NCI-H524 (cell line): Measurements from ENCODE around the gene LYVE1.
A peak's percentile ranks its signal among the peaks of the same experiment; 100 is the strongest.
"Not testable (repeated sequence)": the region's sequence is repeated elsewhere in the genome, so short reads cannot be mapped to it uniquely, and the experiment has no call there.

ENCODE experiments used
- DNase-seq, 2 experiments: peaks; one replicate each; lab custom pipeline; 2025; lab: John Stamatoyannopoulos, UW

The LYVE1 gene, protein sequence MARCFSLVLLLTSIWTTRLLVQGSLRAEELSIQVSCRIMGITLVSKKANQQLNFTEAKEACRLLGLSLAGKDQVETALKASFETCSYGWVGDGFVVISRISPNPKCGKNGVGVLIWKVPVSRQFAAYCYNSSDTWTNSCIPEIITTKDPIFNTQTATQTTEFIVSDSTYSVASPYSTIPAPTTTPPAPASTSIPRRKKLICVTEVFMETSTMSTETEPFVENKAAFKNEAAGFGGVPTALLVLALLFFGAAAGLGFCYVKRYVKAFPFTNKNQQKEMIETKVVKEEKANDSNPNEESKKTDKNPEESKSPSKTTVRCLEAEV

DNA sequence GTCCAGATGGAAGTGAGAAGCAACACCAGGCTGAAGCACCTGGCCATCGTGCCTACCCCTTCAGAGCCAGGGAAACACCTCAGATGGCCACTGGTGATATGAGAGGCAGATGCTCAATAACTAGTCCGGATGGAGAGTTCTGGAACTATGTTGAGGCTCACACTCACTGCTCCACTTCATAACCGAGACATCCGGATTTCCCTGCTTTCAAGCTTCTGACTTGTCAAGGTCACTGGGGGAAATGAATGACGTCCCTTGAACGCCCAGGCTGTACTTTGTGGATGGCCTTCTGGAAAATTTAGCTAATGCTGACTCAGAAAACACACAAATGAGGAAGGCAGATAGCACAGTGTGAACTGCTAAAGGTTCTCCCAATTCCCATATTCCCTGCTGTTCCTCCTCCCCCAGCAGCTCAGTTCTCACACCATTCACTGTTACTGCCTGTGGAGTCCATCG, at the start of gene LYVE1:
TSS of gene LYVE1 (minus strand) at position 180 of the 456 bp plus-strand sequence. CDS start at position 47, 133 bp downstream.
- DNase-seq, result no peak

DNA sequence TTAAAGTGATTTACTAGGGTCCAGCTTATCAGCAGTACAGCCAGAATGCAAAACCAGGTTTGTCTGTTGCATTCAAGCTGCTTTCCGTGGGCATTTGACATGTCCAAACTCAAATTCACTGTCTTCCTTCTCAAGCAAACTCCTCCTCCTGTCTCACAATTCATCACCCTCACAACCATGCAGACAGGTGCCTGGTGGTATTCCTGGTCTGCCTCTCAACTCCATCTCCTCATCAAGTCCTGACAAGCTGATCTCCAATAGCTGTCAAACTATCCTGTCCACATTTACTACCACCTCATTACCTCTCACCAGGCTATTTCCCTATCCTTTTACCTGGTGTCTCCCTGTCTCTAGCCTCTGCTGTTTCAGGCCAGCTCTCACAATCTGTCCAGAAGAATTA, 49.1 kb upstream of the LYVE1 start:
- DNase-seq, result no peak

DNA sequence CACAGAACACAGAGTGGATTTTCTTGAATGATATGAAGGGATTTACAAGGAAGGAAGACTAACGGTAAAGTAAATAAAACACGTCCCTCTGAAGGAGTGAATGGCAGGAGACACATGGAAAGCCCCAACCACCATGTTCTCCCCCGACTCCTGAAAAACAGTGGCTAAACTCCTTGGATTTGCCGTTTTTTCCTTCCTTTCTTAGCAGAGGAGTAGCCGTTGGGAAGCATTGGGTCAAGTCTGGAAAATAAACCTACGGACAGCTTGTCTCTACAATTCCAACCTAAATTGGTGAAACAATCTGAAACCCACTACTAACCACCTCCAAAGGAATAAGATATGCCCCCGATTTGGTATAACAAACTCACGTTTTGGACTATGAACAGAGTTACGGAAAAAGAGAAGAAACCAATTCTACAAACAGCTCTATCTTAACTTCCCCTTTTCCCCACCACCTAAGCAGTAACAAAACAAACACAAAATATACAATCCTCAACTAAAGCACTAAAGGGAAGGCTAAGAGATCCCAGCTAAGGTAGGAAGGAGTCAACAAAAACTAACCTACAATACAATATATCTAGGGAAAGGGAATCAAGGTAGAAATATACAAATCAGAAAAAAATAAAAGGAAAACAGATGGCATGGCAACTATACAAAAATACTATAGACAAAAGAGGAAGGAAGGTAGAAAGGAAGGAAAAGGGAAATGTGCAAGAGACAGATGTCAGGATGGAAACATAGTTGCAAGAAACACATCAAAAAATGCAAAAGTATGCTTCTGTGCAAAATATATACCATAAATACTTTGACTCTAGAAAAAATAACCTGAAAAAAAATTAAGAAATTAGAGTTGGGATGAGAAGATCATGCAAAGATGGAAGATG, 43.8 kb upstream of the LYVE1 start:
- DNase-seq, result no peak

DNA sequence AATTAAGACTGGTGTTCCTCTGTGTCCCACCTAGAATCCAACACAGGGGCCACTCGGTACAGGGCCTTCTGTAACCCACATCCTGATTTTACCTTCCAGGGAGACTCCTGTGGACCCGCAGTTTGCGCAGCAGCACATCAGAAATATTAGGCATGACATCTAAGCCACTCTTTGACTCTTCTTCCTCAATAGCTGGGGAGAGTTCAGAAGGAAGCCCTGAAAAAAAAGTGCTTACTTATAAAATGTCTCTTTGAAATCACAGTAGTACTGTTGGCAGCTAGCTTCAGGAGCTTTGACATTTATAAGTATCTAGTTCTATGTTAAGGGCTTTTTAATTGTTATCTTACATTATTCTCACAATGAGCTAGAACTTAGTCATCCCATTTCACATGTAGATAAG, 41.2 kb upstream of the LYVE1 start:
- no peak for DNase-seq

DNA sequence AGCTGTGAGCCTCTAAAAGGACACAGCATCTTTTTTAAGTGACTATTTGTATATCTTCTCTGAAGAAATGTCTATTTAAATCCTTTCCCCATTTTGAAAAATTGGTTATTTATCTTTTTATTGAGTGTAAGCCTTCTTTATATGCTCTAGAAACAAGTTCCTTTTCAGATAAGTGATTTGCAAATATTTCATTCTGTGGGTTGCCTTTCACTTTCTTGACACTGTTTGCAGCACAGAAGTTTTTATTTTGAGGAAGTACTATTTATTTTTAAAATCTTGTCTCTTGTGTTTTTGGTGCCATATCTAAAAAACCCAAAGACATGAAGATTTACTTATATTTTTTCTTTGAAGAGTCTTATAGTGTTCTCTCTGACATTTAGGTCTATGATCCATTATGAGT, 40.1 kb upstream of the LYVE1 start:
- no peak for DNase-seq

DNA sequence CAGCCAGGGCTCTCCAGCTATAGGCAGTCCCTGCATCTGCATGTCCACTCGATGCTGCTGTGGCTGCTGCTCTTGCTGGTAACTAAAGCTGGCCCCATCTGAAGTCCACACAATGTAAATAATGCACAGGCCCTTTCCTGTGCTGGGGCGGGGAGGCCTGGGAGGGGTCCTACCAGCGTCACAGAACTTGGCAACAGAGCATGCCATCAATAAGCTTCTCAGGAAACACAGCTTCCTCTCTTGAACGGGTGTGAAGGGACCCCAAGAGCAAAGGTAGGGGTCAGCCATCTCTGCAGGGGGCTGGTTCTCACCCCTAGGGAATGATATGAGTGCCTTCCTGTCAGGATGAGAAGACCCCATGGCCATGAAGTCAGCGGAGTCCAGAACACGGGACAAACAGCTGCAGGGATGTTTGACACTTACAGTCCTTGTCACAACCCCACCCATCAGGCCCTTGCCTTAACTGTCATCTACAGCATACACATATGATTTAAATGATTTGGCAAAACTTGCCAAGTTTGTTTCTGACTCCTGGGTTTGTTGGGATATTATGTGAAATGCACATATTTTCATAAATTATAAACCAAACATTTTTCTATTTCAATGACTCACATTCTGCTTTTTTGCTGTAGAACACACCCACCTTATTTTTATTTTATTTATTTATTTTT, 39.1 kb upstream of the LYVE1 start:
- no peak for DNase-seq

DNA sequence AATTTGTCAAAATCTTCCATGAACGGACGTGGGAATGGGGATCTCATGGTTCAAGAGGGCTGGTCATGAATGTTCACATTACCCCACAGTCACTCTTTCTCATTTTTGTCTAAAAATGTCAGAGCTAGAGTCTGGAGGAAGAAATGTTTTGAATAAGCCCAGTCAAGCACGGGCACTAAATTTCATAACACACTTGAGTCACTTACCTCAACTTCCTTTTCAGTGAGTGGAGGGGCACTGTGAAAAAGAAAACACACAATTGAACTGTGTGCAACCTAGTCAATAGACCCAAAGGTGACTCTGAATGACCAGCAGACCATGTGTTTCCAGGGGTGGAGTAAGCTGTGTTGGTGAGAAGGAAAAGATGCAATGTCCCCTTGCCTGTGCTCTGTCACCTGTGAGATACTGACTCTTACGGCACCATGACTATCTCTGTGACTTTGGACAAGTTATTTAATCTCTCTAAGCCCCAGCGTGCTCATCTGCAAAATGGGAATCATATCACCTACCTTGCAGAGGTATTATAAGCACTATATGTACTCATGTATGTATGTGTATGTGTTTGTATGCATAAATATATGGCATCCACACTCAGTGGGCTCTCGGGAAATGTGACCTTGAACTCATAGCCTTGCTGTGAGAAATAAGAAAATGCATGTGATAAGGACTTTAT, 38.2 kb upstream of the LYVE1 start:
- no peak for DNase-seq

DNA sequence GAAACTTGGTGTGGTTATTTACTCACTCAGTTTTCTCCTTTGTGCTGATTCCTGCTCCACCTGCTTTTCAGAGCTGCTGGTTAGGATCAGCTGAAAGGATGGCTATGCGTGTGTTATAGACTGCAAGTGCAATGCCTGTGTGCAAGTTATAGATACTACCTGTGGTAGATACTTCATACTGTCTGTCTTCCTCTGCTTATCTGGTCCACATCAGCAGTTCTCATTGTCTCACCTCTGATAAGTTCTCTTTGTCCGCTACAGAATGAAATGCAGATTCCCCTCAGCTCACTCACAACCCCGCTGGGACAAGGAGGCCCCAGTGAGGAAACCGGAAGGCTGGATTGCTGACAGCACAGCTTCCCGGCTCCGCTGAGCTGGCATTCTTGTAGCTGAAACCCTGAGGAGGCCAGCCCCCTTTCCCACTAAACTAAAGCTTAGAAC, 37.5 kb upstream of the LYVE1 start:
- no peak for DNase-seq

DNA sequence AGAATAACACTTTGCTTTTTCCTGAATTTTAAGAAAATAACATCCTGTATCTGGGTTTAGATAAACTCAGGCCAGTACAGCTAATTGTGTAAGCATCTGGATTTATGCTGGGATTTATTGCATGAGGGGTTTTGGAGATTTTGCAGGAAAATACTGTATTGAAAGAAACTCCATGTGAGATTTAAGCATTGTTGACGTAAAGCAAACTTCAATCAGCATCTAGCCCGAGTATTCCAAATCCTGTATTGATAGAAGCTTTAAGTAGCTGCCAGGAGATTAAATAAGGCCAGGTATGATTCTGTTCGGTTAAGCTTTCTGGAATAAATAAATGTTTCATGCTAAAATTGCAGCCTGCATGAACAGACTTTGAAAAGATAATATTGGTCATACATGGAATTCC, 36.3 kb upstream of the LYVE1 start:
- DNase-seq, result no peak

DNA sequence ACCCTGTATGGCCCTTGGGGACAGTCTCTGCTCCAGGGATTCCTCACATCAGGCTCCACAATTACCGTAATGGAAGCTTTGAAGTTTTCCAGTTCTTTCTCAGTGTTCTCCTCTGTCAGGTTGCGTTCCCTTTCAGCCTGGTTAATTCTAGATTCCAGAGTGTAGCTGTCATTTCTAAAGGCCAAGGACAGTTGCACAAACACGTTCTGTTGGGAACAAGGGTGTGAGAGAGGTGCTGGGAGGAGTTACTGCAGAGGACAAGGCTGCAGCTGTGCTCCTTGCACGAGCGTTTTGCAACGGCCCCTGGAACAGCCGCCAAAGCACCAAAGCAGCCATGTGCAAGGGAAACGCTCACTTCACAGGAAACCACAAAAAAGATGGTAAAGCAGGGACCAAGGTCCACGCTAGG, 35.9 kb upstream of the LYVE1 start:
- no peak for DNase-seq

DNA sequence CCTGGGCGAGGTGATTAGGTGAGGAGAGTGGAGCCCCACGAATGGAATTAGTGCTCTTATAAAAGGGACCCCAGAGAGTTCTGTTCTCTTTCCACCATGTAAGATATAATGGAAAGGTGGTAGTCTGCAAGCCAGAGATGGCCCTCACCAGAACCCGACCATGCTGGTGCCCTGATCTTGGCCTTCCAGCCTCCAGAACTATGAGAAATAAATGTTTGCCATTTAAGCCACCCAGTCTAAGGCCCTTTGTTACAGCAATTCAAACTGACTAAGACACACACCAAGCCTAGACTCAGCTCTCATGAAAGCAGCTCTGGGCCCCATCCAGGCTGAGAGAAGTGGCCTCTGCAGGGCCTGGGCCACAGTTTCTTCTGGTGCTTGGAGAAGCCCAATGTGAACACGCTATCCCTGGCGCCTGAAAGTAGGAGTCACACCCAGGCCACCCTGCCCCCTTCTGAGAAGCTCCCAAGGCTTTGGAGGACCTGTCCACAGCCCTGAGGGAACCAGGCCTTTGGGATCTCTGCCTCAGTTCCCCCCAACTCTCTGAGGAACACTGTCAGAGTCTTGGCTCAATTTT, 35.3 kb upstream of the LYVE1 start:
- no peak for DNase-seq

DNA sequence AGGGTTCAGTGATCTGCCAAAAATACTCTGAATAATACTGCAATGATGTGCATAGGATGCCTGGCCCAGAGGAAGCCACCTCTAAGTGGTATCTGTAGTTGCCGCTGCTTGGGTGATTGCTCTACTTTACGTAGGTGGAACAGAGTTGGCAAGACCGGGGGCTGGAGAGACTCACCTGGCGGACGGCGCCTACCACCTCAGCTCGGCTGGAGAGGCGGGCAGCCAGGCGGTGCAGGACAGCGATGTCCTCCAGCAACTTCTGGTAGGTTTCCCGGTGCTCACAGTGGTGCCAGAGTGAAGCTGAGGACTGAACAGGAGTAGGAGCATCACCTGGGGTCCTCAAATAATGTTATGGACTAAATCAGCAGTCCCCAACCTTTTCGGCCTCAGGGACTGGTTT, 34.5 kb upstream of the LYVE1 start:
- no peak for DNase-seq

DNA sequence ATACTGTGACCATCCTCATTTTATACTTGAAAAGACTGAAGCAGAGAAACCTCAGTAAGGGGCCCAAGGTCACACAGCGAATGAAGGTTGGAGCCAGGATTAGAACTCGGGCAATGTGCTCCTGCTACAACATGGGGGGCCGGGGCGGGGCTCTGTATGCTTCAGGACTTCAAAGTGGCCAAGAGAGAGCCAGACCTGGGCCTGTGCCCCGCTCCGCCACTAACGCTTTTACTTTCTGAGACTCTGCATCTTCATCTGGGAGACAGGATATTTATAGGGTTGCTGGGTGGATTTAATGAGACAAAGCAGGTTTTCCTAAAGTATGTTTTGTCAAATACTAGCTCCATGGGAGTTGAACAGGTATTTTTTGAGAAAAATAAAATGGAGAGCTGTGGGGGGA, 33.9 kb upstream of the LYVE1 start:
- DNase-seq, result no peak

DNA sequence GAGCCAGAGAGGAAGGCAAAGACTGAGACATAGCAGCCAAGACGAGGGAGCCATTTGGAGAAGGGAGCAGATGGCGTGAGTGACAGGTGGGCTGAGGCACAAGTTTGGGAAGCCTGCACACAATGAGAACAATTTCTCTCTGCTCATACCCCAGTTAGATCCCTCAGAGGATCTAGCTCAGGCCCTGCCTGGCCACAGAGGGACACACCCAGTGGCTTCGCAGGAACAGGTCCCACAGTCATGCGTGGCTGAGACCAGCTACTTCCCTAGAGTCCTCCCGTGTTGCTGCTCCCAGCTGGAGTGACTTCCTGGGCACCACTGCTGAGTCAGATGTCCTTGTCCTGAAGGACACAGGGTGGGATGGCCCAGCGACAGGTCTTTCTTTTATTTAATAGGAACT, 33.4 kb upstream of the LYVE1 start:
- DNase-seq, result peak in 1 of 2 experiments; percentile 26

DNA sequence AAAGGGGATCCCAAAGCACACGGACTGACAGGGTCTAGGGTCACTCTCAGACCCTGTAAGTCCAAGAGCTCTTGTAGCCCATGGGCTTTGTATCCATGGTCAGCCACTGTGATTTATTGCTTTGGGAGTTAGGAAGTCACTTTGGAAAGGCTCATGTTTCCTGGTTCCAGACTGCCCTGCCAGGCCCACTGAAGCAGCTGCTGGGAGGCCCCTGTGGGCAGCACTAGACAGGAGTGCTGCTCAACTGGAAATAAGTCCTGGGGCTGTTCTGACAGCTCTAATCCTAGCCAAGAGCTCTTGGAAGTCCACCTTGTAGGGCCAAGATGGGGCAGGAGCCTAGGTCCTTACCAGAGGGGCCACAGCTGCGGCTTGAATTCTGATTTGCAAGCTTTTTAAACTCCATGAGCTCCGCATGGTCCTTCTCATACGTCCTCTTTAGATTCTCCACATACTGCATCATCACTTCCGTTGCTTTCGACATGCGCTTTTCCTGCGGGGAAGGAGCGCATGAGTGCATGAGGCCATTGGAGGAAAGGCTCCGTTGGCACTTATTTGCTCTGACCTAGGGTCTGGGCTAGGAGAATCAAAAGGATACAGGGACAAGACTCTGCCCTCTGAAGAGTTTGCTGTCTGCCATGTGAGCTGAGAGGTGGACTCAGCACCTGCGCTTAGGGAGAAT, 32.2 kb upstream of the LYVE1 start:
- DNase-seq, result no peak

DNA sequence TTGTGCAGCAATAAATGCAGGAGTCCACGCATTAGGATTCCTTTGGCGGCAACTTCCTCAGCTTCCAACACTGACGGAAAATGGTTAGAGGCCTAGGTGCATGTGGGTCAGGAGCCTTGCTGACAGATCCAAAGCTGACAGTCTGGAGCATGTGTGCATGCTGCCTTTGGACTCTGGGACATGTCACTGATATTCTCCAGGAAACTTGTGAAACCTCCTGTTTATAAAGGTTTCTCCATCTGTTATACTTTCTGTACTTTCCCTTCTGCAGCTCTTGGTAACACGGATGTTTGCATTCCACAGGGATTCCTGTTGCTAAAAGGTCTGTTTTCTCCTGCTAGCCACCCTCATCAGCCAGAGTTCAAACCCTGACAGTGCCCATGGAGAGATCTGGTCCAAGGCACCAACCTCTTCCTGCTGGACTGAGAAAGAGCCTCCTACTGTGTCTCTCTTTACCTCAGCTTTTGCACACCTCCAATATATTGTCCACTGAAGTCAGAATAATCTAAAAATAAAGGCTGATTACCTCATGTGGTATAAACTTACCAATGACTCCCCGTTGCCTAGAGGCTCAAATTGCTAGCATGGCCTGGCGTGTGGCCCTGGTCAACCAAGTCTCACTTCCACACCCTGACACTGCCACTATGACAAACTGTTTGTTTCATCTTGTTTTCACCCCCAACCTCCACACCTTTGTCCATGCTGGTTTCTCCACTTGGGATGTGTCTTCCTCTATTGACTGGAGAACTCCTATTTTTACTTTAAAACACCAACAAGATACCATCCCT, 31.1 kb upstream of the LYVE1 start:
- no peak for DNase-seq

DNA sequence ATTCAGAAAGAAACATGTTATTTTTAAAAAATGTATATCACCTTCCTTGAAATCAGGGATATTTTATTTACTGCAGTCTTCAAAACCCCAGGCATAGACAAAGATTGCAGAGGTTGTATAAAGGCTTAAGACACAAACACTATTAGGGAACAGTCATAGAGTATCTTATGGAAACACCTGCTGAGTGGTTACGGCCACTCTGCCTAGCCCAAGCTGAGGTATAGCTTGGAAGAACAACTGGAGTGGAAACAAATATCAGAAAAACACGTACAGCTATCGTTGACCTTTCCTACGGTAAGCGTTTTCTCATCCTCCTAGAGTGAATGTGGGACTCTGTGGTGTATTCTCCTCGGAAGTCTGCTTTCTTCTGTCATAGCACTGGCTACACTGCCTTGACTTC, 30.4 kb upstream of the LYVE1 start:
- no peak for DNase-seq

DNA sequence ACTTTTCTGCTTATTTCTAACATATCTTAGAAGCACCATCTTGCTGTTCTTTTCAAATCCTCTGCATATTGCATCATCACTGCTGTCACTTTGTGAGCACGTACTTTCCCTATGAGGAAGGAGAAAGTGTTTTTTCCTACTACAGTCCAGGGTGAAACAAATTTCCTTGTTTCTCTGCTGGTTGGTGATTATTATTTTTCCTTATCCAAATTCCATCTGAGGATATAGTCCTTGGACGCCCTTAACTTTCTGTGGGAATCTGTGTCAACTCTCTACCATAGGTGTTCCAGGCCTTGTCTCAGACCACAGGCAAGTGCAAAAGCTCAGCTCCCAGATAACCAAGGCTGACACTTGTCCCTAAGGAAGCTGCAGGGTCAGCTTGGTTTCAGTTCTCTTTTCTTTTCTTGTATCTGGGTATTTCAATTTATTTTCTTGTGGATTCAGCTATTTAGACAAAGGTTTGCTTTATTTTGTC, 29.4 kb upstream of the LYVE1 start:
- DNase-seq, result no peak

DNA sequence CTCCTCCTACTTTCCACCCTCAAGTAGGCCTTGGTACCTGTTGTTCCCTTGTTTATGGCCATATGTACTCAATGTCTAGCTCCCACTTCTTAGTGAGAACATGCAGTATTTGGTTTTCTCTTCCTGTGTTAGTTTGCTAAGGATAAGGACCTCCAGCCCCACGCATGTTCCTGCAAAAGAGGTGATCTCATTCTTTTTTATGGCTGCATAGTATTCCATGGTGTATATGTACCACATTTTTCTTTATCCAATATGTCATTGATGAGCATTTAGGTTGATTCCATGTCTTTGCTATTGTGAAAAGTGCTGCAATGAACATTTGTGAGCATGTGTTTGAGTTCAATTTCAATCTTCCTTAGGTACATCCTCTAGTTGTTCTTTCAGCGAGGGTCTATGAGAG, 27.4 kb upstream of the LYVE1 start:
- DNase-seq, result not testable (repeated sequence)

DNA sequence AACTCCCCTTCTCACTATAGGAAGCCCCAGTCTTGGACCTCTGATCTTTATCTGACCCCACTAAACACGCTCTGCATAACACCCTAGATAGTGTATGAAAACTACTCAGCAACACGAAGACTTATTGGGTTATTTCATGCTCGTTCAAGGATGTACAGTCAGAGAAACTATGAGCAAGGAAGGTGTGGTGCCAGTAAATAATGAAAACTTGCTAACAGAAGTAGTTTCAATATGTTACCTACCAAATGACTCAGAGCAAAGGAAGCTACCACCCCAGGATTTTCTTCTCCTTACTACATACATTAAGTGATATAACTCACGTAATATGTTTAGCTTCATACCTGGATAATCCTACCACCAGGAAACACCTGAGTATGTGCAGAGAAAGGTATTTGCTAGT, 25.9 kb upstream of the LYVE1 start:
- DNase-seq, result no peak
